Kidney (tissue), 14 donors: Measurements from ENCODE around the gene SYNGAP1. TPM values are rescaled to one million over a fixed set of nuclear protein-coding genes. Genes with fewer than 3 reads are reported as not detected.

ENCODE experiments used
- DNase-seq, 5 donors: peaks; one replicate each; pipeline ENCODE4 v3.0.0-alpha.2; 2013 to 2020
- FAIRE-seq: peaks from 2 replicates; lab custom pipeline; 2012; peaks lifted over from hg19 to GRCh38; lab: Jason Lieb, UNC
- H3K27ac ChIP-seq, 2 donors: one replicate each; pipeline ENCODE4 v1.7.0; 2013; ENCODE audit warnings: low read depth in 2 of 2, low read length in 2 of 2, inconsistent platforms in 1 of 2
- H3K27me3 ChIP-seq: one replicate; pipeline ENCODE4 v1.7.1; 2013; ENCODE audit warnings: low read length, inconsistent platforms; ENCODE audit not compliant: control insufficient read depth, insufficient read depth
- H3K36me3 ChIP-seq, 3 donors: one replicate each; pipeline versions ENCODE4 v1.7.0 to v1.7.1; 2013; ENCODE audit warnings: low read length in 3 of 3, control low read depth in 1 of 3, inconsistent platforms in 1 of 3; ENCODE audit not compliant: insufficient read depth in 3 of 3, control insufficient read depth in 2 of 3
- H3K4me1 ChIP-seq, 3 donors: one replicate each; pipeline versions ENCODE4 v1.7.0 to v1.7.1; 2013; ENCODE audit warnings: low read length in 3 of 3, inconsistent platforms in 1 of 3, low read depth in 1 of 3; ENCODE audit not compliant: control insufficient read depth in 2 of 3, insufficient read depth in 2 of 3
- H3K4me3 ChIP-seq, 3 donors: one replicate each; pipeline versions ENCODE4 v1.7.0 to v1.8.1; 2013; ENCODE audit warnings: low read length in 3 of 3, control low read depth in 1 of 3, inconsistent platforms in 1 of 3
- H3K9ac ChIP-seq, 3 donors: one replicate each; pipeline versions ENCODE4 v1.7.0 to v1.7.1; 2013; ENCODE audit warnings: low read length in 3 of 3, control low read depth in 1 of 3, inconsistent platforms in 1 of 3
- H3K9me3 ChIP-seq, 3 donors: one replicate each; pipeline versions ENCODE4 v1.7.0 to v1.7.1; 2013; ENCODE audit warnings: low read length in 3 of 3, control low read depth in 1 of 3, inconsistent platforms in 1 of 3; ENCODE audit not compliant: control insufficient read depth in 2 of 3, insufficient read depth in 1 of 3
- intact Hi-C: fragments of 100-400 bp; cut with DNase I; formaldehyde crosslinking; loops from one replicate; pipeline ENCODE4 v1.11.1; 2022
- polyA plus RNA-seq: library from polyadenylated mRNA; stranded (reverse); fragments of 350-450 nt; fragmentation: Illumina TruSeq; extraction: RNeasy Lipid Tissue Mini Kit (QIAGEN cat#74804); gene quantifications from one replicate; pipeline ENCODE4 v1.2.3, GENCODE V29; 2014; ENCODE audit warnings: low read depth, low replicate concordance; ENCODE audit not compliant: insufficient read depth
- total RNA-seq: library from RNA; stranded (reverse); fragmentation: NEBNext Ultra II Directional; extraction: Animal tissue kit (Norgen Biotek cat#: 25700); gene quantifications from one replicate; pipeline ENCODE4 v1.2.1, GENCODE V29; 2021
- TF ChIP-seq, protein P1 (sequence below): IDR thresholded peaks from 3 replicates; pipeline ENCODE4 v1.5.1; 2012; ENCODE audit warnings: mild to moderate bottlenecking, moderate library complexity, borderline replicate concordance; ENCODE audit not compliant: insufficient read depth; ENCODE audit errors: extremely low read depth
- donor health status: control.
- donor health status: control.
- donor health status: control.
- donor health status: control.
- donor health status: control.
- donor health status: DM: yes; HTN: yes; CAD: no.
- donor health status: Normal renal cell carcinoma (clear cell type).

SYNGAP1 gene
- total and polyA plus RNA-seq, 2 donors from 2014 or later = 2.7 to 17.8 TPM

- Histone ChIP-seq H3K4me1 (peaks cover 6 to 24% (median 7%) of the 10 kb centered on the region in 3 donors), H3K27me3 (no peaks in the 10 kb centered on the region), H3K4me3 (no peak overlapping the region), H3K36me3 (peaks cover 4 to 11% (median 4%) of the 10 kb centered on the region in 3 donors), H3K9ac (no peak overlapping the region), H3K27ac (no peak overlapping the region), H3K9me3 (no peaks in the 10 kb centered on the region)
- intact Hi-C loops = no loop called here
- no peak for DNase-seq
- TF ChIP-seq, protein P1, sequence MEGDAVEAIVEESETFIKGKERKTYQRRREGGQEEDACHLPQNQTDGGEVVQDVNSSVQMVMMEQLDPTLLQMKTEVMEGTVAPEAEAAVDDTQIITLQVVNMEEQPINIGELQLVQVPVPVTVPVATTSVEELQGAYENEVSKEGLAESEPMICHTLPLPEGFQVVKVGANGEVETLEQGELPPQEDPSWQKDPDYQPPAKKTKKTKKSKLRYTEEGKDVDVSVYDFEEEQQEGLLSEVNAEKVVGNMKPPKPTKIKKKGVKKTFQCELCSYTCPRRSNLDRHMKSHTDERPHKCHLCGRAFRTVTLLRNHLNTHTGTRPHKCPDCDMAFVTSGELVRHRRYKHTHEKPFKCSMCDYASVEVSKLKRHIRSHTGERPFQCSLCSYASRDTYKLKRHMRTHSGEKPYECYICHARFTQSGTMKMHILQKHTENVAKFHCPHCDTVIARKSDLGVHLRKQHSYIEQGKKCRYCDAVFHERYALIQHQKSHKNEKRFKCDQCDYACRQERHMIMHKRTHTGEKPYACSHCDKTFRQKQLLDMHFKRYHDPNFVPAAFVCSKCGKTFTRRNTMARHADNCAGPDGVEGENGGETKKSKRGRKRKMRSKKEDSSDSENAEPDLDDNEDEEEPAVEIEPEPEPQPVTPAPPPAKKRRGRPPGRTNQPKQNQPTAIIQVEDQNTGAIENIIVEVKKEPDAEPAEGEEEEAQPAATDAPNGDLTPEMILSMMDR = no peak
- no peak for FAIRE-seq
Measured at GRCh38 chr6:33432546-33432945, 12.7 kb downstream of the SYNGAP1 start.

- no peaks in the 10 kb centered on the region for H3K27me3 ChIP-seq
- H3K27ac ChIP-seq = no peak overlapping the region
- TF ChIP-seq, protein P1 = no peak
- intact Hi-C loops = no loop called here
- no peak overlapping the region for H3K4me3 ChIP-seq
- no peak overlapping the region for H3K9ac ChIP-seq
- DNase-seq (no peak), FAIRE-seq (no peak)
- no peaks in the 10 kb centered on the region for H3K9me3 ChIP-seq
- peaks cover 6 to 24% (median 7%) of the 10 kb centered on the region in 3 donors for H3K4me1 ChIP-seq
- H3K36me3 ChIP-seq = peaks cover 4 to 15% (median 7%) of the 10 kb centered on the region in 3 donors
Measured at GRCh38 chr6:33433001-33433543, 13.2 kb downstream of the SYNGAP1 start.

GRCh38 chr6:33433544-33434191, 13.8 kb downstream of the SYNGAP1 start:
- H3K27ac ChIP-seq = no peak overlapping the region
- no peak for FAIRE-seq

More at GRCh38 chr6:33433544-33434191, 13.8 kb downstream of the SYNGAP1 start:
- Histone ChIP-seq H3K9ac (no peak overlapping the region), H3K4me1 (peaks cover 6 to 19% (median 7%) of the 10 kb centered on the region in 3 donors), H3K9me3 (no peaks in the 10 kb centered on the region), H3K36me3 (peaks cover 8 to 18% (median 11%) of the 10 kb centered on the region in 3 donors), H3K4me3 (no peak overlapping the region), H3K27me3 (no peaks in the 10 kb centered on the region)
- DNase-seq = peak in 2 of 5 donors; percentile 47 to 50
- TF ChIP-seq, protein P1 = no peak
- intact Hi-C loops = no loop called here
